HepG2 (cell line): Measurements from ENCODE around the gene TPRG1L. TPM values are rescaled to one million over a fixed set of nuclear protein-coding genes. Genes with fewer than 3 reads are reported as not detected.
A peak's percentile ranks its signal among the peaks of the same experiment; 100 is the strongest.

Source experiments
- AHR ChIP-seq: IDR thresholded peaks from 2 replicates; pipeline ENCODE4 v1.6.1; 2018; ENCODE audit warnings: missing genetic modification reagents, missing compliant biosample characterization
- ATF7-NPFF ChIP-seq: sonication (generic); formaldehyde crosslinking; IDR thresholded peaks from 2 replicates; pipeline ENCODE4 v1.8.1; 2023; ENCODE audit warnings: mild to moderate bottlenecking, low read depth, missing genetic modification reagents, moderate library complexity
- CEBPG ChIP-seq: IDR thresholded peaks from 2 replicates; pipeline ENCODE4 v1.6.1; 2016
- KDM3A ChIP-seq: IDR thresholded peaks from 2 replicates; pipeline ENCODE4 v1.6.1; 2018; ENCODE audit warnings: low read depth, missing compliant biosample characterization
- MZF1 ChIP-seq: sonication (generic); formaldehyde crosslinking; IDR thresholded peaks from 2 replicates; pipeline ENCODE4 v1.8.1; 2023; ENCODE audit warnings: mild to moderate bottlenecking, missing genetic modification reagents, borderline replicate concordance
- NFIC ChIP-seq: IDR thresholded peaks from 2 replicates; pipeline ENCODE4 v1.6.1; 2012; ENCODE audit warnings: mild to moderate bottlenecking, low read length, inconsistent platforms
- PRPF4 ChIP-seq: fragments of 200-400 bp; formaldehyde crosslinking; IDR thresholded peaks from 2 replicates; pipeline ENCODE4 v1.6.1; 2016; ENCODE audit warnings: low read length, low read depth; ENCODE audit not compliant: poor library complexity, severe bottlenecking
- SETDB1 ChIP-seq: sonication (generic); formaldehyde crosslinking; IDR thresholded peaks from 2 replicates; pipeline ENCODE4 v1.5.1; 2020; ENCODE audit warnings: missing genetic modification reagents, mild to moderate bottlenecking, borderline replicate concordance
- STAT5B ChIP-seq: sonication (generic); formaldehyde crosslinking; IDR thresholded peaks from 2 replicates; pipeline ENCODE4 v1.4.0; 2020; ENCODE audit warnings: missing genetic modification reagents
- TBX3 ChIP-seq: fragments of 450-650 bp; IDR thresholded peaks from 2 replicates; pipeline ENCODE4 v1.6.1; 2017; ENCODE audit warnings: antibody characterized with exemption, mild to moderate bottlenecking, inconsistent platforms, borderline replicate concordance
- ZMYM4 ChIP-seq: sonication (generic); formaldehyde crosslinking; IDR thresholded peaks from 2 replicates; pipeline ENCODE4 v1.8.1; 2023; ENCODE audit warnings: mild to moderate bottlenecking, missing genetic modification reagents
- ZNF547 ChIP-seq: sonication (generic); formaldehyde crosslinking; IDR thresholded peaks from 2 replicates; pipeline ENCODE4 v1.5.1; 2020; ENCODE audit warnings: mild to moderate bottlenecking, missing genetic modification reagents
- ZNF577 ChIP-seq: sonication (generic); formaldehyde crosslinking; IDR thresholded peaks from 2 replicates; pipeline ENCODE4 v1.4.0; 2020; ENCODE audit warnings: mild to moderate bottlenecking, low read depth, missing genetic modification reagents, borderline replicate concordance
- ZNF772 ChIP-seq: sonication (generic); formaldehyde crosslinking; IDR thresholded peaks from 2 replicates; pipeline ENCODE4 v1.5.0; 2020; ENCODE audit warnings: mild to moderate bottlenecking, missing genetic modification reagents
- ZSCAN30 ChIP-seq: sonication (generic); formaldehyde crosslinking; IDR thresholded peaks from 2 replicates; pipeline ENCODE4 v1.5.0; 2020; ENCODE audit warnings: mild to moderate bottlenecking, missing genetic modification reagents
- polyA plus RNA-seq, 8 experiments: library from polyadenylated mRNA; depleted of rRNA in 3 of 8; stranded (reverse) in 7 of 8; unstranded in 1 of 8; fragments of >200 nt; fragmentation: Illumina TruSeq in 4 of 8; extraction: Trizol in 4 of 8; gene quantifications; 2 replicates each; pipeline versions ENCODE4 v1.2.1 to v1.2.3, GENCODE V29; 2011 to 2016; ENCODE audit warnings: low read depth in 4 of 8, missing spikeins in 1 of 8, mixed read lengths in 1 of 8; ENCODE audit not compliant: insufficient read depth in 1 of 8
- total RNA-seq, 5 experiments: library from RNA; depleted of rRNA; stranded (reverse); fragments of >200 nt; fragmentation: Illumina TruSeq; extraction: Trizol; gene quantifications; 2 replicates each; pipeline ENCODE4 v1.2.3, GENCODE V29; 2016; ENCODE audit warnings: low read depth in 1 of 5
- TF ChIP-seq, protein P1 (sequence below): sonication (generic); formaldehyde crosslinking; IDR thresholded peaks from 2 replicates; pipeline ENCODE4 v1.8.1; 2023; ENCODE audit warnings: mild to moderate bottlenecking, inconsistent platforms, moderate library complexity, missing genetic modification reagents, borderline replicate concordance
- TF ChIP-seq, protein P2 (sequence below): sonication (generic); formaldehyde crosslinking; IDR thresholded peaks from 2 replicates; pipeline ENCODE4 v1.5.1; 2020; ENCODE audit warnings: missing genetic modification reagents, mild to moderate bottlenecking, borderline replicate concordance
- TF ChIP-seq, protein P3 (sequence below): IDR thresholded peaks from 2 replicates; pipeline ENCODE4 v1.6.1; 2016; ENCODE audit warnings: low read depth
- TF ChIP-seq, protein P4 (sequence below): sonication (generic); formaldehyde crosslinking; IDR thresholded peaks from 2 replicates; pipeline ENCODE4 v1.8.1; 2023; ENCODE audit warnings: mild to moderate bottlenecking, missing genetic modification reagents, borderline replicate concordance
- TF ChIP-seq, protein P5 (sequence below): sonication (generic); formaldehyde crosslinking; IDR thresholded peaks from 2 replicates; pipeline ENCODE4 v1.4.0; 2020; ENCODE audit warnings: missing genetic modification reagents, borderline replicate concordance
- TF ChIP-seq, protein P6 (sequence below): sonication (generic); formaldehyde crosslinking; conservative IDR thresholded peaks from 2 replicates; pipeline ENCODE4 v1.5.0; 2020; ENCODE audit warnings: missing genetic modification reagents

TPRG1L gene
- total and polyA plus RNA-seq, 2 of the 13 experiments (the other 11 are each of a cell fraction or from before 2014, with no cell fraction given), result 21.3 to 37.4 TPM

DNA sequence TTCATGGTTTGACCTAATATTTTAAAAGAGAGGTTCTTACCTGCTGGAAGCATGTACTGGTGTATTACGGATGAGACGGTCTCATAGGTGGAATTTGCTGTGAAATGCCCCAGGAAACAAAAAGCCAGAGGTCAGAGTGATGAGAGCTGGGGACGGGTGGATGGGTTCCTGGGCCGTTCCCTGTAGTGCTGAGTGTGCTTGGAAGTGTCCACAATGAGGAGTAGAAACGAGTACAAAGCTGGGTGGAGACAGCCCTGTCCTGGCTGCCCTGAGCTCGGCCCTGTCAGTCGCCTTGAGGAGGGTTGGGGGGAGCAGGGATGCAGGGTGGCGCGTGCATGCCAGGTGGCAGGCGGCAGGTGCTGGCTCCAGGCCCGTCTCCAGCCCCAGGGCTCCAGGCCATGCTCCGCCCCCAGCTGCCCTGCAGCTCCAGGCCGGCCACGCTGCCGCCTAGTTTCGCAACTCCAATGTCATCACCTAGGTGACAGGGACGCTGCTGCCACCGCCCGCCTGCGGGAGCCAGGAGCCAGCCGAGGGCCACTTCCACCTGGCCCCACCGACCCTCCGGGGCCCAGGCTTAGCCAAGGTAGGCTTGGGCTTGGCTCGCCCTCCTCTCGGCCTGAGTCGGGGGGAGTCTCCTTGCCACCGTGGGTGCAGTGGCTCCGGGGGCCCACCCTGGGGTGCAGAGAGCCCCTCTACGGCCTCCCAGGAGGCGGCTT lies 43.9 kb downstream of the TPRG1L start (continued):
- TF ChIP-seq NFIC, result no peak
- TF ChIP-seq AHR, result no peak
- TF ChIP-seq KDM3A, result 0 out of 2 replicates have a peak, but pooled peaks have one; percentile 49
- TF ChIP-seq ATF7-NPFF, result 0 out of 2 replicates have a peak, but pooled peaks have one; percentile 44
- TF ChIP-seq ZNF772 (CRISPR knock-in tag), result peak; percentile 56; the same call in 1 of the 2 replicates
- no peak; the same call in 1 of the 2 replicates for TF ChIP-seq TBX3
- TF ChIP-seq ZNF547 (CRISPR knock-in tag), result peak; percentile 83; the same call in 1 of the 2 replicates
- TF ChIP-seq STAT5B (CRISPR knock-in tag), result no peak
- no peak for TF ChIP-seq MZF1 (CRISPR knock-in tag)
- TF ChIP-seq, protein P1, sequence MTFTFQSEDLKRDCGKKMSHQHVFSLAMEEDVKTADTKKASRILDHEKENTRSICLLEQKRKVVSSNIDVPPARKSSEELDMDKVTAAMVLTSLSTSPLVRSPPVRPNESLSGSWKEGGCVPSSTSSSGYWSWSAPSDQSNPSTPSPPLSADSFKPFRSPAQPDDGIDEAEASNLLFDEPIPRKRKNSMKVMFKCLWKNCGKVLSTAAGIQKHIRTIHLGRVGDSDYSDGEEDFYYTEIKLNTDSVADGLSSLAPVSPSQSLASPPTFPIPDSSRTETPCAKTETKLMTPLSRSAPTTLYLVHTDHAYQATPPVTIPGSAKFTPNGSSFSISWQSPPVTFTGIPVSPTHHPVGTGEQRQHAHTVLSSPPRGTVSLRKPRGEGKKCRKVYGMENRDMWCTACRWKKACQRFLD (CRISPR knock-in tag), result 0 out of 2 replicates have a peak, but pooled peaks have one; percentile 54
- no peak for TF ChIP-seq ZSCAN30 (CRISPR knock-in tag)
- TF ChIP-seq, protein P2, sequence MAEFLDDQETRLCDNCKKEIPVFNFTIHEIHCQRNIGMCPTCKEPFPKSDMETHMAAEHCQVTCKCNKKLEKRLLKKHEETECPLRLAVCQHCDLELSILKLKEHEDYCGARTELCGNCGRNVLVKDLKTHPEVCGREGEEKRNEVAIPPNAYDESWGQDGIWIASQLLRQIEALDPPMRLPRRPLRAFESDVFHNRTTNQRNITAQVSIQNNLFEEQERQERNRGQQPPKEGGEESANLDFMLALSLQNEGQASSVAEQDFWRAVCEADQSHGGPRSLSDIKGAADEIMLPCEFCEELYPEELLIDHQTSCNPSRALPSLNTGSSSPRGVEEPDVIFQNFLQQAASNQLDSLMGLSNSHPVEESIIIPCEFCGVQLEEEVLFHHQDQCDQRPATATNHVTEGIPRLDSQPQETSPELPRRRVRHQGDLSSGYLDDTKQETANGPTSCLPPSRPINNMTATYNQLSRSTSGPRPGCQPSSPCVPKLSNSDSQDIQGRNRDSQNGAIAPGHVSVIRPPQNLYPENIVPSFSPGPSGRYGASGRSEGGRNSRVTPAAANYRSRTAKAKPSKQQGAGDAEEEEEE (CRISPR knock-in tag), result no peak
- TF ChIP-seq, protein P3, sequence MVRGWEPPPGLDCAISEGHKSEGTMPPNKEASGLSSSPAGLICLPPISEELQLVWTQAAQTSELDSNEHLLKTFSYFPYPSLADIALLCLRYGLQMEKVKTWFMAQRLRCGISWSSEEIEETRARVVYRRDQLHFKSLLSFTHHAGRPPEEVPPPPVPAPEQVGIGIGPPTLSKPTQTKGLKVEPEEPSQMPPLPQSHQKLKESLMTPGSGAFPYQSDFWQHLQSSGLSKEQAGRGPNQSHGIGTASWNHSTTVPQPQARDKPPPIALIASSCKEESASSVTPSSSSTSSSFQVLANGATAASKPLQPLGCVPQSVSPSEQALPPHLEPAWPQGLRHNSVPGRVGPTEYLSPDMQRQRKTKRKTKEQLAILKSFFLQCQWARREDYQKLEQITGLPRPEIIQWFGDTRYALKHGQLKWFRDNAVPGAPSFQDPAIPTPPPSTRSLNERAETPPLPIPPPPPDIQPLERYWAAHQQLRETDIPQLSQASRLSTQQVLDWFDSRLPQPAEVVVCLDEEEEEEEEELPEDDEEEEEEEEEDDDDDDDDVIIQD (CRISPR knock-in tag), result no peak
- no peak for TF ChIP-seq ZNF577 (CRISPR knock-in tag)
- TF ChIP-seq CEBPG (CRISPR knock-in tag), result peak; percentile 99
- no peak for TF ChIP-seq SETDB1 (CRISPR knock-in tag)
- TF ChIP-seq, protein P4, sequence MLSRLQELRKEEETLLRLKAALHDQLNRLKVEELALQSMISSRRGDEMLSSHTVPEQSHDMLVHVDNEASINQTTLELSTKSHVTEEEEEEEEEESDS (CRISPR knock-in tag), result no peak
- 0 out of 2 replicates have a peak, but pooled peaks have one; percentile 26 for TF ChIP-seq ZMYM4 (CRISPR knock-in tag)
- TF ChIP-seq, protein P5, sequence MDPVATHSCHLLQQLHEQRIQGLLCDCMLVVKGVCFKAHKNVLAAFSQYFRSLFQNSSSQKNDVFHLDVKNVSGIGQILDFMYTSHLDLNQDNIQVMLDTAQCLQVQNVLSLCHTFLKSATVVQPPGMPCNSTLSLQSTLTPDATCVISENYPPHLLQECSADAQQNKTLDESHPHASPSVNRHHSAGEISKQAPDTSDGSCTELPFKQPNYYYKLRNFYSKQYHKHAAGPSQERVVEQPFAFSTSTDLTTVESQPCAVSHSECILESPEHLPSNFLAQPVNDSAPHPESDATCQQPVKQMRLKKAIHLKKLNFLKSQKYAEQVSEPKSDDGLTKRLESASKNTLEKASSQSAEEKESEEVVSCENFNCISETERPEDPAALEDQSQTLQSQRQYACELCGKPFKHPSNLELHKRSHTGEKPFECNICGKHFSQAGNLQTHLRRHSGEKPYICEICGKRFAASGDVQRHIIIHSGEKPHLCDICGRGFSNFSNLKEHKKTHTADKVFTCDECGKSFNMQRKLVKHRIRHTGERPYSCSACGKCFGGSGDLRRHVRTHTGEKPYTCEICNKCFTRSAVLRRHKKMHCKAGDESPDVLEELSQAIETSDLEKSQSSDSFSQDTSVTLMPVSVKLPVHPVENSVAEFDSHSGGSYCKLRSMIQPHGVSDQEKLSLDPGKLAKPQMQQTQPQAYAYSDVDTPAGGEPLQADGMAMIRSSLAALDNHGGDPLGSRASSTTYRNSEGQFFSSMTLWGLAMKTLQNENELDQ (CRISPR knock-in tag), result no peak
- TF ChIP-seq, protein P6, sequence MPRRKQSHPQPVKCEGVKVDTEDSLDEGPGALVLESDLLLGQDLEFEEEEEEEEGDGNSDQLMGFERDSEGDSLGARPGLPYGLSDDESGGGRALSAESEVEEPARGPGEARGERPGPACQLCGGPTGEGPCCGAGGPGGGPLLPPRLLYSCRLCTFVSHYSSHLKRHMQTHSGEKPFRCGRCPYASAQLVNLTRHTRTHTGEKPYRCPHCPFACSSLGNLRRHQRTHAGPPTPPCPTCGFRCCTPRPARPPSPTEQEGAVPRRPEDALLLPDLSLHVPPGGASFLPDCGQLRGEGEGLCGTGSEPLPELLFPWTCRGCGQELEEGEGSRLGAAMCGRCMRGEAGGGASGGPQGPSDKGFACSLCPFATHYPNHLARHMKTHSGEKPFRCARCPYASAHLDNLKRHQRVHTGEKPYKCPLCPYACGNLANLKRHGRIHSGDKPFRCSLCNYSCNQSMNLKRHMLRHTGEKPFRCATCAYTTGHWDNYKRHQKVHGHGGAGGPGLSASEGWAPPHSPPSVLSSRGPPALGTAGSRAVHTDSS (CRISPR knock-in tag), result no peak
- no peak for TF ChIP-seq PRPF4
